ENCODE data around the gene COL23A1. TPM values are rescaled to one million over a fixed set of nuclear protein-coding genes. Genes with fewer than 3 reads are reported as not detected.

Gene COL23A1
- total and polyA plus RNA-seq, 2 experiments from 2014 or later = 1.1 to 5.1 TPM

GRCh38 chr5:178357121-178357521, 233.1 kb downstream of the COL23A1 start:
- Histone ChIP-seq H3K4me2 (peak overlapping the region; percentile 68), H3K4me3 (no peak overlapping the region), H3K4me1 (ENCODE audit: insufficient read depth) (peaks cover 14% of the 10 kb centered on the region), H3K79me2 (no peaks in the 10 kb centered on the region), H4K20me1 (ENCODE audit: insufficient read depth, poor library complexity, severe bottlenecking) (no peaks in the 10 kb centered on the region), H3K27ac (no peak overlapping the region), H3K9me3 (ENCODE audit: low read depth) (no peaks in the 10 kb centered on the region), H2AFZ (no peak overlapping the region), H3K9me2 (replicated peaks; ENCODE audit: insufficient read depth) (no peaks in the 10 kb centered on the region), H3K36me3 (replicated peaks; ENCODE audit: insufficient read depth, low read depth) (no peaks in the 10 kb centered on the region), H3K27me3 (no peaks in the 10 kb centered on the region)
- no peak for DNase-seq (ENCODE audit: low spot score)
- 45% methylated on average over 12 of the region's 13 CpGs for WGBS (ENCODE audit: low lambda C conversion rate, missing lambda C conversion rate)
- TF ChIP-seq EZH2 (IDR thresholded peaks at IDR 0.05; ENCODE audit: borderline replicate concordance) (no peak), CTCF (IDR thresholded peaks at IDR 0.05; ENCODE audit: poor library complexity) (no peak), EZH2phosphoT487 (IDR thresholded peaks at IDR 0.05; ENCODE audit: low read depth, severe bottlenecking, unreplicated experiment) (no peak)

- TF ChIP-seq CTCF (IDR thresholded peaks at IDR 0.05; ENCODE audit: poor library complexity) = no peak
- TF ChIP-seq EZH2phosphoT487 (IDR thresholded peaks at IDR 0.05; ENCODE audit: low read depth, severe bottlenecking, unreplicated experiment) = no peak
- no peak for TF ChIP-seq EZH2 (IDR thresholded peaks at IDR 0.05; ENCODE audit: borderline replicate concordance)
- Histone ChIP-seq H3K27me3 (no peaks in the 10 kb centered on the region), H4K20me1 (ENCODE audit: insufficient read depth, poor library complexity, severe bottlenecking) (no peaks in the 10 kb centered on the region), H3K4me1 (ENCODE audit: insufficient read depth) (peaks cover 14% of the 10 kb centered on the region), H3K36me3 (replicated peaks; ENCODE audit: insufficient read depth, low read depth) (no peaks in the 10 kb centered on the region), H3K27ac (no peak overlapping the region), H2AFZ (no peak overlapping the region), H3K4me3 (no peak overlapping the region), H3K79me2 (no peaks in the 10 kb centered on the region), H3K4me2 (peak overlapping the region; percentile 68), H3K9me2 (replicated peaks; ENCODE audit: insufficient read depth) (no peaks in the 10 kb centered on the region), H3K9me3 (ENCODE audit: low read depth) (no peaks in the 10 kb centered on the region)
- WGBS (ENCODE audit: low lambda C conversion rate, missing lambda C conversion rate) = 17% methylated on average over 13 of the region's 13 CpGs
- no peak for DNase-seq (ENCODE audit: low spot score)
Measured at GRCh38 chr5:178356431-178356872, 233.7 kb downstream of the COL23A1 start.

GRCh38 chr5:178355671-178356070, 234.5 kb downstream of the COL23A1 start:
- Histone ChIP-seq H3K27me3 (no peaks in the 10 kb centered on the region), H3K4me1 (ENCODE audit: insufficient read depth) (peaks cover 14% of the 10 kb centered on the region), H3K9me3 (ENCODE audit: low read depth) (no peaks in the 10 kb centered on the region), H3K79me2 (no peaks in the 10 kb centered on the region), H3K4me3 (no peak overlapping the region), H3K4me2 (peak overlapping the region; percentile 68), H3K27ac (no peak overlapping the region), H4K20me1 (ENCODE audit: insufficient read depth, poor library complexity, severe bottlenecking) (no peaks in the 10 kb centered on the region), H2AFZ (no peak overlapping the region), H3K9me2 (replicated peaks; ENCODE audit: insufficient read depth) (no peaks in the 10 kb centered on the region), H3K36me3 (replicated peaks; ENCODE audit: insufficient read depth, low read depth) (no peaks in the 10 kb centered on the region)
- no peak for TF ChIP-seq EZH2phosphoT487 (IDR thresholded peaks at IDR 0.05; ENCODE audit: low read depth, severe bottlenecking, unreplicated experiment)
- no peak for TF ChIP-seq CTCF (IDR thresholded peaks at IDR 0.05; ENCODE audit: poor library complexity)
- TF ChIP-seq EZH2 (IDR thresholded peaks at IDR 0.05; ENCODE audit: borderline replicate concordance) = no peak
- no peak for DNase-seq (ENCODE audit: low spot score)
- WGBS (ENCODE audit: low lambda C conversion rate, missing lambda C conversion rate) = 85% methylated on average over 9 of the region's 9 CpGs

GRCh38 chr5:178353461-178353860, 236.7 kb downstream of the COL23A1 start:
- TF ChIP-seq CTCF (IDR thresholded peaks at IDR 0.05; ENCODE audit: poor library complexity) (no peak), EZH2phosphoT487 (IDR thresholded peaks at IDR 0.05; ENCODE audit: low read depth, severe bottlenecking, unreplicated experiment) (no peak), EZH2 (IDR thresholded peaks at IDR 0.05; ENCODE audit: borderline replicate concordance) (no peak)
- Histone ChIP-seq H2AFZ (no peak overlapping the region), H3K9me2 (replicated peaks; ENCODE audit: insufficient read depth) (no peaks in the 10 kb centered on the region), H3K9me3 (ENCODE audit: low read depth) (no peaks in the 10 kb centered on the region), H4K20me1 (ENCODE audit: insufficient read depth, poor library complexity, severe bottlenecking) (no peaks in the 10 kb centered on the region), H3K4me1 (ENCODE audit: insufficient read depth) (peaks cover 14% of the 10 kb centered on the region), H3K4me2 (no peak overlapping the region), H3K4me3 (no peak overlapping the region), H3K27me3 (no peaks in the 10 kb centered on the region), H3K36me3 (replicated peaks; ENCODE audit: insufficient read depth, low read depth) (no peaks in the 10 kb centered on the region), H3K79me2 (no peaks in the 10 kb centered on the region), H3K27ac (no peak overlapping the region)
- no peak for DNase-seq (ENCODE audit: low spot score)
- 91% methylated on average over 9 of the region's 9 CpGs for WGBS (ENCODE audit: low lambda C conversion rate, missing lambda C conversion rate)

Data from hepatocyte (in vitro differentiated cells).